K562 (cell line): ENCODE data around the gene ZFAND2B. TPM values are rescaled to one million over a fixed set of nuclear protein-coding genes. Genes with fewer than 3 reads are reported as not detected.

Source experiments
- HINFP ChIP-seq: fragments of 450-650 bp; conservative IDR thresholded peaks from 2 replicates; pipeline ENCODE4 v1.6.1; 2016; ENCODE audit warnings: missing genetic modification characterization, low read depth, mild to moderate bottlenecking, control low read depth, missing compliant biosample characterization
- ID3 ChIP-seq, 2 experiments: fragments of 250-450 bp in 1 of 2; fragments of 450-650 bp in 1 of 2; sonication (Bioruptor Pico) in 1 of 2; IDR thresholded peaks; 2 replicates each; pipeline versions ENCODE4 v1.6.1 to v1.8.0; 2016 to 2021; ENCODE audit warnings: mild to moderate bottlenecking in 2 of 2, moderate library complexity in 2 of 2, missing compliant biosample characterization in 1 of 2, missing genetic modification characterization in 1 of 2
- KDM4B ChIP-seq, 2 experiments: fragments of 450-650 bp in 1 of 2; sonication (generic) in 1 of 2; IDR thresholded peaks; 2 replicates each; pipeline ENCODE4 v1.6.1; 2016 to 2017; ENCODE audit warnings: borderline replicate concordance in 2 of 2, antibody characterized with exemption in 1 of 2, low read depth in 1 of 2, mild to moderate bottlenecking in 1 of 2
- MLLT1 ChIP-seq, 2 experiments: fragments of 450-650 bp; IDR thresholded peaks; 2 replicates each; pipeline ENCODE4 v1.6.1; 2016
- MTA3 ChIP-seq: fragments of 450-650 bp; formaldehyde crosslinking; IDR thresholded peaks from 2 replicates; pipeline ENCODE4 v1.6.1; 2017; ENCODE audit warnings: mild to moderate bottlenecking, borderline replicate concordance
- POLR2G ChIP-seq: fragments of 200-400 bp; formaldehyde crosslinking; IDR thresholded peaks from 2 replicates; pipeline ENCODE4 v1.6.1; 2017; ENCODE audit warnings: low read depth, mild to moderate bottlenecking, antibody characterized with exemption, low read length, moderate library complexity
- PRDM10 ChIP-seq: fragments of 450-650 bp; IDR thresholded peaks from 2 replicates; pipeline ENCODE4 v1.6.1; 2018; ENCODE audit not compliant: partially characterized antibody
- SREBF2 ChIP-seq: sonication (generic); formaldehyde crosslinking; IDR thresholded peaks from 2 replicates; pipeline ENCODE4 v1.4.0; 2020; ENCODE audit warnings: mild to moderate bottlenecking, missing genetic modification reagents
- TAF15 ChIP-seq: fragments of 200-400 bp; formaldehyde crosslinking; IDR thresholded peaks from 2 replicates; pipeline ENCODE4 v1.6.1; 2017; ENCODE audit warnings: mild to moderate bottlenecking, low read depth, low read length, moderate library complexity
- U2AF2 ChIP-seq: fragments of 200-400 bp; formaldehyde crosslinking; optimal IDR thresholded peaks from 2 replicates; pipeline ENCODE3; 2017; ENCODE audit warnings: low read depth, mild to moderate bottlenecking, low read length
- USF2 ChIP-seq: sonication (generic); formaldehyde crosslinking; IDR thresholded peaks from 2 replicates; pipeline ENCODE4 v1.5.0; 2020; ENCODE audit warnings: missing genetic modification reagents
- ZNF431 ChIP-seq: sonication (generic); formaldehyde crosslinking; IDR thresholded peaks from 2 replicates; pipeline ENCODE4 v1.8.0; 2022; ENCODE audit warnings: mild to moderate bottlenecking, missing genetic modification reagents
- ZNF449 ChIP-seq: fragments of 250-450 bp; sonication (Bioruptor Pico); IDR thresholded peaks from 2 replicates; pipeline ENCODE4 v1.8.0; 2022; ENCODE audit warnings: moderate library complexity, mild to moderate bottlenecking, inconsistent platforms
- ZNF740 ChIP-seq, 3 experiments: fragments of 200-800 bp in 1 of 3; sonication (Bioruptor generic) in 1 of 3; sonication (generic) in 1 of 3; formaldehyde crosslinking in 1 of 3; IDR thresholded peaks; 2 replicates each; pipeline versions ENCODE4 v1.6.1 to v1.8.0; 2016 to 2022; ENCODE audit warnings: mild to moderate bottlenecking in 2 of 3, missing compliant biosample characterization in 2 of 3, missing genetic modification characterization in 2 of 3, missing genetic modification reagents in 1 of 3
- polyA plus RNA-seq, 8 experiments: library from polyadenylated mRNA; depleted of rRNA in 4 of 8; stranded (reverse) in 5 of 8; unstranded in 3 of 8; fragments of >200 nt; fragmentation: Nextera tagmentation in 2 of 8; fragmentation: Illumina TruSeq in 1 of 8; extraction: Ambion mirVana in 2 of 8; extraction: Trizol in 1 of 8; gene quantifications; 2 replicates each; pipeline versions ENCODE4 v1.2.1 to v1.2.3, GENCODE V29; 2011 to 2014; ENCODE audit warnings: inconsistent platforms in 1 of 8, missing spikeins in 1 of 8
- total RNA-seq, 7 experiments: library from RNA; depleted of rRNA in 6 of 7; stranded (reverse); fragments of >200 nt in 6 of 7; fragmentation: Illumina TruSeq in 2 of 7; extraction: Trizol in 2 of 7; gene quantifications; 2 replicates each; pipeline versions ENCODE4 v1.2.1 to v1.2.3, GENCODE V29; 2011 to 2021; ENCODE audit warnings: low replicate concordance in 1 of 7

ZFAND2B gene
- total and polyA plus RNA-seq, 9 of the 15 experiments (the other 6 are each of a cell fraction or from before 2014, with no cell fraction given): 9.9 to 33.3 (median 26.1) TPM

- TF ChIP-seq ZNF449 (CRISPR knock-in tag) (no peak), ZNF431 (CRISPR knock-in tag) (no peak), USF2 (CRISPR knock-in tag) (no peak), PRDM10 (no peak), U2AF2 (no peak), ZNF740 (CRISPR knock-in tag; IDR thresholded peaks at IDR 0.05) (no peak), ZNF740 (tag; IDR thresholded peaks at IDR 0.05) (no peak), TAF15 (no peak), MLLT1 (IDR thresholded peaks at IDR 0.05) (no peak), ID3 (CRISPR knock-in tag; IDR thresholded peaks at IDR 0.05) (no peak), ID3 (tag; IDR thresholded peaks at IDR 0.05) (no peak), MTA3 (peak; percentile 98), KDM4B (IDR thresholded peaks at IDR 0.05; ENCODE audit: borderline replicate concordance in 2 of 2, low read depth in 1 of 2) (no peak), POLR2G (peak; percentile 92), SREBF2 (CRISPR knock-in tag) (no peak), HINFP (tag) (no peak)
Observed at GRCh38 chr2:219229305-219230058, 22.9 kb downstream of the ZFAND2B start, which contains the start of the genes ANKZF1 and ATG9A (continued).
